Measurements from ENCODE around the gene SPATS2. TPM values are rescaled to one million over a fixed set of nuclear protein-coding genes. Genes with fewer than 3 reads are reported as not detected.

SPATS2 gene
- total RNA-seq, 2 experiments from 2014 or later, result 6.1 to 6.4 TPM

GRCh38 chr12:49539406-49540228, 172.4 kb downstream of the SPATS2 start:
- CTCF ChIA-PET, result no interaction called here

GRCh38 chr12:49540229-49541139, 173.2 kb downstream of the SPATS2 start:
- peak overlapping the region; percentile 36 for H3K27ac Mint-ChIP-seq
- no peaks in the 10 kb centered on the region for H3K36me3 ChIP-seq (ENCODE audit: insufficient read depth, low read length)
- H3K4me3 Mint-ChIP-seq, result peak overlapping the region; percentile 83
- peaks cover 28% of the 10 kb centered on the region for H3K4me1 Mint-ChIP-seq (ENCODE audit: low read depth)
- no peak for ATAC-seq (ENCODE audit: poor library complexity)
- CTCF ChIA-PET, result no interaction called here
- no peaks in the 10 kb centered on the region for H3K36me3 Mint-ChIP-seq (ENCODE audit: low read depth)
- DNase-seq, result peak in 1 of 14 experiments; percentile 34
- H3K4me3 ChIP-seq (ENCODE audit: low read length), result no peak overlapping the region
- no peak overlapping the region for H3K27ac ChIP-seq (ENCODE audit: low read depth in 1 of 2, low read length in 2 of 2)
- TF ChIP-seq CTCF (IDR thresholded peaks at IDR 0.05), result no peak
- POLR2A ChIA-PET, result no interaction called here
- intact Hi-C loops (cut with DNase I, micrococcal nuclease), result loop anchor here in 1 of 2 experiments (1.0 kb wide), 1 partner anchor 25 kb away; no protein-coding TSS in a partner anchor
- no peaks in the 10 kb centered on the region for H3K9me3 ChIP-seq (ENCODE audit: control insufficient read depth in 1 of 2, insufficient read depth in 1 of 2, low read length in 2 of 2)
- H3K27me3 Mint-ChIP-seq, result peaks cover 5% of the 10 kb centered on the region
- H3K27me3 ChIP-seq (ENCODE audit: control insufficient read depth in 1 of 2, insufficient read depth in 2 of 2, low read length in 2 of 2), result peaks cover 0 to 7% of the 10 kb centered on the region in 2 experiments
- peaks cover 32% of the 10 kb centered on the region for H3K4me1 ChIP-seq (ENCODE audit: insufficient read depth, low read length)
- no peaks in the 10 kb centered on the region for H3K9me3 Mint-ChIP-seq

More at GRCh38 chr12:49539406-49540228, 172.4 kb downstream of the SPATS2 start:
- Histone ChIP-seq H3K27ac (ENCODE audit: low read depth in 1 of 2, low read length in 2 of 2) (no peak overlapping the region), H3K36me3 (ENCODE audit: insufficient read depth, low read length) (no peaks in the 10 kb centered on the region), H3K4me3 (ENCODE audit: low read length) (peak overlapping the region; percentile 28), H3K27me3 (ENCODE audit: control insufficient read depth in 1 of 2, insufficient read depth in 2 of 2, low read length in 2 of 2) (peaks cover 0 to 7% of the 10 kb centered on the region in 2 experiments), H3K9me3 (ENCODE audit: control insufficient read depth in 1 of 2, insufficient read depth in 1 of 2, low read length in 2 of 2) (no peaks in the 10 kb centered on the region), H3K4me1 (ENCODE audit: insufficient read depth, low read length) (peaks cover 32% of the 10 kb centered on the region)
- Mint-ChIP-seq H3K27ac (peak overlapping the region; percentile 36), H3K4me1 (ENCODE audit: low read depth) (peaks cover 28% of the 10 kb centered on the region), H3K27me3 (peaks cover 5% of the 10 kb centered on the region), H3K4me3 (peak overlapping the region; percentile 85), H3K36me3 (ENCODE audit: low read depth) (no peaks in the 10 kb centered on the region), H3K9me3 (no peaks in the 10 kb centered on the region)
- ATAC-seq (ENCODE audit: poor library complexity) (no peak), DNase-seq (peak in 3 of 14 experiments; percentile 14 to 40 (median 26))
- TF ChIP-seq CTCF (IDR thresholded peaks at IDR 0.05), result no peak
- POLR2A ChIA-PET, result interaction anchor here (0.7 to 1.7 kb wide), 2 partner anchors 28 to 217 kb away, joined by 4 to 8 read pairs; partner anchors contain the start of genes MCRS1 and TROAP
- intact Hi-C loops (cut with DNase I, micrococcal nuclease), result no loop called here

GRCh38 chr12:49541140-49541861, 174.0 kb downstream of the SPATS2 start:
- Mint-ChIP-seq H3K9me3 (no peaks in the 10 kb centered on the region), H3K27ac (no peak overlapping the region), H3K4me3 (peak overlapping the region; percentile 17), H3K4me1 (ENCODE audit: low read depth) (peaks cover 28% of the 10 kb centered on the region), H3K27me3 (peaks cover 9% of the 10 kb centered on the region), H3K36me3 (ENCODE audit: low read depth) (no peaks in the 10 kb centered on the region)
- Histone ChIP-seq H3K27ac (ENCODE audit: low read depth in 1 of 2, low read length in 2 of 2) (no peak overlapping the region), H3K27me3 (ENCODE audit: control insufficient read depth in 1 of 2, insufficient read depth in 2 of 2, low read length in 2 of 2) (peaks cover 0 to 7% of the 10 kb centered on the region in 2 experiments), H3K9me3 (ENCODE audit: control insufficient read depth in 1 of 2, insufficient read depth in 1 of 2, low read length in 2 of 2) (no peaks in the 10 kb centered on the region), H3K4me1 (ENCODE audit: insufficient read depth, low read length) (peaks cover 30% of the 10 kb centered on the region), H3K36me3 (ENCODE audit: insufficient read depth, low read length) (no peaks in the 10 kb centered on the region), H3K4me3 (ENCODE audit: low read length) (no peak overlapping the region)
- POLR2A ChIA-PET, result no interaction called here
- CTCF ChIA-PET, result no interaction called here
- TF ChIP-seq CTCF (IDR thresholded peaks at IDR 0.05), result no peak
- intact Hi-C loops (cut with DNase I, micrococcal nuclease), result loop anchor here in 1 of 2 experiments (1.0 kb wide), 1 partner anchor 24 kb away; no protein-coding TSS in a partner anchor
- no peak for ATAC-seq (ENCODE audit: poor library complexity)
- DNase-seq, result peak in 2 of 14 experiments; percentile 22 to 25

All from CD4-positive, alpha-beta T cell (primary cell).